ENCODE measurements around the gene LRRC58. TPM values are rescaled to one million over a fixed set of nuclear protein-coding genes. Genes with fewer than 3 reads are reported as not detected.

The LRRC58 gene
- total RNA-seq, 4 donors from 2014 or later, result 29.3 to 33.0 (median 31.3) TPM

MicroRNAs within 50 kb of the gene (microRNA counts, 767-probe panel; counts per million panel counts)
- 0 to 358 counts per million in 2 donors for microRNA hsa-miR-198

Other genes starting within 250 kb of the LRRC58 start
- under 1 TPM; 0.20 to 0.72 (median 0.41) TPM for gene GPR156, start 64.1 kb downstream of the LRRC58 start, total RNA-seq
- gene FSTL1, start 101.6 kb upstream of the LRRC58 start, total RNA-seq, result 100 to 1,000 TPM in 2 of 4 donors, 10 to 100 TPM in 2; 52.8 to 207 (median 104) TPM
- gene NDUFB4, start 247.0 kb upstream of the LRRC58 start, total RNA-seq, result 100 to 1,000 TPM; 114 to 235 (median 143) TPM